Middle frontal gyrus (tissue), 1 donor: ENCODE results near the gene ZDHHC9.

Experiments used
- DNase-seq: peaks from one replicate; pipeline ENCODE4 v3.0.0-alpha.2; 2015; ENCODE audit warnings: low spot score; ENCODE audit errors: extremely low spot score

ZDHHC9 gene

GRCh38 chrX:129787336-129788055 is 56.2 kb downstream of the ZDHHC9 start:
- no peak for DNase-seq

- no peak for DNase-seq
These were observed 57.5 kb downstream of the ZDHHC9 start for GRCh38 chrX:129786210-129786651.

- DNase-seq = no peak
These were observed 58.3 kb downstream of the ZDHHC9 start for GRCh38 chrX:129785160-129785947.

GRCh38 chrX:129784371-129784770 is 59.3 kb downstream of the ZDHHC9 start:
- no peak for DNase-seq

GRCh38 chrX:129783291-129783713 is 60.4 kb downstream of the ZDHHC9 start:
- DNase-seq = no peak

GRCh38 chrX:129782706-129783105 is 61.0 kb downstream of the ZDHHC9 start:
- no peak for DNase-seq

GRCh38 chrX:129781680-129782495 is 61.8 kb downstream of the ZDHHC9 start:
- DNase-seq = no peak

GRCh38 chrX:129781134-129781672 is 62.5 kb downstream of the ZDHHC9 start:
- no peak for DNase-seq

- DNase-seq = no peak
These were observed 63.1 kb downstream of the ZDHHC9 start for GRCh38 chrX:129780441-129781105.

GRCh38 chrX:129779747-129780146 is 63.9 kb downstream of the ZDHHC9 start, which contains the start of gene SASH3:
Gene SASH3 (plus strand): TSS chrX:129779949. CDS start chrX:129780098, 149 bp downstream.
- DNase-seq = no peak

GRCh38 chrX:129779086-129779672 is 64.5 kb downstream of the ZDHHC9 start:
- no peak for DNase-seq

GRCh38 chrX:129777218-129778030 is 66.3 kb downstream of the ZDHHC9 start:
- DNase-seq = no peak

GRCh38 chrX:129773649-129774458 is 69.8 kb downstream of the ZDHHC9 start:
- DNase-seq = no peak

GRCh38 chrX:129772796-129773431 is 70.8 kb downstream of the ZDHHC9 start:
- no peak for DNase-seq

GRCh38 chrX:129771266-129771995 is 72.3 kb downstream of the ZDHHC9 start:
- DNase-seq = no peak

GRCh38 chrX:129769467-129770154 is 74.1 kb downstream of the ZDHHC9 start:
- DNase-seq = no peak
